ENCODE results near the gene NMNAT1. TPM values are rescaled to one million over a fixed set of nuclear protein-coding genes. Genes with fewer than 3 reads are reported as not detected.
"Not testable (repeated sequence)": the region's sequence is repeated elsewhere in the genome, so short reads cannot be mapped to it uniquely, and the experiment has no call there.

Gene NMNAT1
- total RNA-seq, 1 experiment from 2014 or later: 8.6 TPM

DNA sequence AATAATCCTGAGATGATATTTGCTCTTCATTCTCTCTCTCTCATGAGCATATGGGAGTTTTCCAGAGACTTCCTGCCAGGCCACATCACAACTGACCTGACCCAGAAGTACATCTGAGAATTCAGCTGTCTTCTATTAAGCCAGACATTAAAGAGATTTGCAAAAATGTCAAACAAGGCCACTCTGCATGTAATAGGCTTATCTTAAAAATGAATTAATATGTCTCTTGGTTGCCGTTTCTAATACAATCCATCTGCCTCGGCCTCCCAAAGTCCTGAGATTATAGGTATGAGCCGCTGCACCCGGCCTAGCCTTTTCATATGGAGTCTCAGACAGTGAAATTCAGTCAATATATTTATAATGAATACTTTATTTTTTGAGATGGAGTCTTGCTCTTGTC lies 78.7 kb downstream of the NMNAT1 start:
- H3K27ac ChIP-seq (ENCODE audit: low read depth, low read length); CTCF ChIA-PET; H3K36me3 ChIP-seq (ENCODE audit: control insufficient read depth in 1 of 2, insufficient read depth in 2 of 2, low read length in 2 of 2); H3K4me1 ChIP-seq (ENCODE audit: control insufficient read depth in 1 of 2, insufficient read depth in 2 of 2, low read length in 2 of 2); ATAC-seq; H3K27me3 ChIP-seq (ENCODE audit: insufficient read depth, low read length); H3K9me3 ChIP-seq (ENCODE audit: control insufficient read depth in 1 of 2, insufficient read depth in 1 of 2, low read depth in 1 of 2, low read length in 2 of 2); H3K79me2 ChIP-seq (ENCODE audit: insufficient read depth, low read length); H4K20me1 ChIP-seq (ENCODE audit: insufficient read depth); H3K4me2 ChIP-seq (ENCODE audit: low read length); POLR2A ChIA-PET; H3K4me3 ChIP-seq (replicated peaks in 1 of 2; ENCODE audit: low read depth in 1 of 2, low read length in 2 of 2); H3K9me2 ChIP-seq (ENCODE audit: insufficient read depth); H2AFZ ChIP-seq (ENCODE audit: low read depth, low read length, poor library complexity, severe bottlenecking); H3K9ac ChIP-seq (ENCODE audit: low read length); BruUV-seq (replicated peaks); DNase-seq (ENCODE audit: low read depth, low spot score); RAD21 ChIA-PET (ENCODE audit: low non-redundant PET in 1 of 2, low total read pairs in 2 of 2, uncharacterized antibody in 2 of 2, unreplicated experiment in 2 of 2); intact Hi-C loops (cut with micrococcal nuclease): not testable (repeated sequence)

DNA sequence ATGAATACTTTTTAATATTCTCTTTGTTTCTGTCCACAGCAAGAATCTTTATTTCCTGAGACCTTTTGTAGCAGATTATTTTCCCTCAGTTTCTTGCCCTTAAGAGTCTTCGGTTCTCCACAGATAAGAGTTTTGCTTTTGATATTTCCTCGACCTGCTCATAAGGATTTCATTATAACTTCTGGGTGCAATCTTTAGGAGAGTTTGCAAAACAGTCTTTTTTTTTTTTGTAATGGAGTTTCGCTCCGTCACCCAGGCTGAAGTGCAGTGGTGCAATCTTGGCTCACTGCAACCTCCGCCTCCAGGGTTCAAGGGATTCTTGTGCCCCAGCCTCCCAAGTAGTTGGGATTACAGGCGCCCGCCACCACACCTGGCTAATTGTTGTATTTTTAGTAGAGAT lies 79.4 kb downstream of the NMNAT1 start:
- no peaks in the 10 kb centered on the region for H3K9me2 ChIP-seq (ENCODE audit: insufficient read depth)
- no peaks in the 10 kb centered on the region for H3K79me2 ChIP-seq (ENCODE audit: insufficient read depth, low read length)
- H3K4me2 ChIP-seq (ENCODE audit: low read length): no peak overlapping the region
- H3K4me3 ChIP-seq (replicated peaks in 1 of 2; ENCODE audit: low read depth in 1 of 2, low read length in 2 of 2): no peak overlapping the region
- H3K9me3 ChIP-seq (ENCODE audit: control insufficient read depth in 1 of 2, insufficient read depth in 1 of 2, low read depth in 1 of 2, low read length in 2 of 2): no peaks in the 10 kb centered on the region
- H3K27ac ChIP-seq (ENCODE audit: low read depth, low read length): no peak overlapping the region
- ChIA-PET POLR2A (no interaction called here), CTCF (no interaction called here), RAD21 (ENCODE audit: low non-redundant PET in 1 of 2, low total read pairs in 2 of 2, uncharacterized antibody in 2 of 2, unreplicated experiment in 2 of 2) (no interaction called here)
- no peaks in the 10 kb centered on the region for H3K27me3 ChIP-seq (ENCODE audit: insufficient read depth, low read length)
- no peak for ATAC-seq
- intact Hi-C loops (cut with micrococcal nuclease): no loop called here
- H3K36me3 ChIP-seq (ENCODE audit: control insufficient read depth in 1 of 2, insufficient read depth in 2 of 2, low read length in 2 of 2): no peaks in the 10 kb centered on the region
- no peak overlapping the region for H2AFZ ChIP-seq (ENCODE audit: low read depth, low read length, poor library complexity, severe bottlenecking)
- H3K4me1 ChIP-seq (ENCODE audit: control insufficient read depth in 1 of 2, insufficient read depth in 2 of 2, low read length in 2 of 2): peaks cover 0 to 7% of the 10 kb centered on the region in 2 experiments; a peak in 1 of 4 replicates
- H4K20me1 ChIP-seq (ENCODE audit: insufficient read depth): no peaks in the 10 kb centered on the region
- no peak for DNase-seq (ENCODE audit: low read depth, low spot score)
- H3K9ac ChIP-seq (ENCODE audit: low read length): no peak overlapping the region
- TF ChIP-seq CBX3 (IDR thresholded peaks at IDR 0.05; ENCODE audit: low read depth) (no peak), TCF7L2 (IDR thresholded peaks at IDR 0.05; ENCODE audit: borderline replicate concordance, extremely low read depth, insufficient read depth, insufficient read length) (no peak), SIN3A (IDR thresholded peaks at IDR 0.05; ENCODE audit: low read depth) (no peak), EZH2phosphoT487 (IDR thresholded peaks at IDR 0.05; ENCODE audit: borderline replicate concordance) (no peak), JUND (IDR thresholded peaks at IDR 0.05) (no peak), SRF (IDR thresholded peaks at IDR 0.05; ENCODE audit: low read depth) (no peak)
- TF ChIP-seq, protein P1, sequence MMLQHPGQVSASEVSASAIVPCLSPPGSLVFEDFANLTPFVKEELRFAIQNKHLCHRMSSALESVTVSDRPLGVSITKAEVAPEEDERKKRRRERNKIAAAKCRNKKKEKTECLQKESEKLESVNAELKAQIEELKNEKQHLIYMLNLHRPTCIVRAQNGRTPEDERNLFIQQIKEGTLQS (IDR thresholded peaks at IDR 0.05): no peak
- no TSS peak for BruUV-seq (replicated peaks)

Measured in HCT116 (cell line).